Activated CD4-positive, alpha-beta memory T cell treated with anti-CD3 and anti-CD28 coated beads, Interleukin-2, amount 10 ng/mL, durations not matched to agents 7 days and 5 days (primary cell): Measurements from ENCODE around the gene FNDC3A. TPM values are rescaled to one million over a fixed set of nuclear protein-coding genes. Genes with fewer than 3 reads are reported as not detected.
A peak's percentile ranks its signal among the peaks of the same experiment; 100 is the strongest.

Source experiments
- CTCF ChIA-PET: fragments of 350-600 bp; sonication (Branson Sonifier 250); formaldehyde crosslinking; loops from one replicate; lab custom pipeline; 2021; ENCODE audit warnings: antibody characterized with exemption, inconsistent platforms; lab: Charles Lee
- POLR2A ChIA-PET: fragments of 350-600 bp; sonication (Branson Sonifier 250); formaldehyde crosslinking; loops from one replicate; lab custom pipeline; 2021; ENCODE audit warnings: antibody characterized with exemption; lab: Charles Lee
- DNase-seq: peaks from one replicate; pipeline ENCODE4 v3.0.0-alpha.2; 2020
- H3K27ac Mint-ChIP-seq: one replicate; pipeline ENCODE4 v1.8.0; 2021; ENCODE audit warnings: mild to moderate bottlenecking, mixed read lengths
- H3K27me3 Mint-ChIP-seq: one replicate; pipeline ENCODE4 v1.8.0; 2021; ENCODE audit warnings: mixed read lengths
- H3K36me3 Mint-ChIP-seq: one replicate; pipeline ENCODE4 v1.8.0; 2021; ENCODE audit warnings: low read depth, mixed read lengths
- H3K4me1 Mint-ChIP-seq: one replicate; pipeline ENCODE4 v1.8.0; 2021; ENCODE audit warnings: mixed read lengths
- H3K4me3 Mint-ChIP-seq: one replicate; pipeline ENCODE4 v1.8.0; 2021; ENCODE audit warnings: mild to moderate bottlenecking, mixed read lengths
- H3K9me3 Mint-ChIP-seq: one replicate; pipeline ENCODE4 v1.8.0; 2021; ENCODE audit warnings: mixed read lengths
- total RNA-seq, 2 experiments: library from RNA; stranded (reverse); gene quantifications; one replicate each; pipeline ENCODE4 v1.2.3, GENCODE V29; 2021

The FNDC3A gene
- total RNA-seq, 2 experiments from 2014 or later, result 27.0 to 27.8 TPM

DNA sequence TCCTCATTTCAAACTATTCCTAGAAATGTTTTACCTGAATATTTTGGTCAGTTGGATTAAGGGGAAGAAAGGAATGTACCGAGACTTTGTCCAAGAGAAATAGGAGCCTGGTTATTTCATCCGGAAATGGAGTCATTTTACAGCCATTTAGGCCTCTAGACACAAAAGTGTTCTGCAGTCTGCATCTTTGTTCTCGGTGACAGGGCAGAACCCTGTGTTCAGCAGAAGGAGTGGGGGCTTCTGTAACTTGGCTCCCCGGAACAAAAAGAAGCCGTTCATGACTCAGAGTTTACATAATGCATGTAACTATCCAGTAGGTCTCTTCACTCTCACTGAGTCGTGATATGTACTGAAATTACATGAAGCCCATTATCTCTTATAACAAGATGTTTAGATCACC is 21.6 kb upstream of the FNDC3A start:
- H3K27ac Mint-ChIP-seq, result no peak overlapping the region
- H3K4me3 Mint-ChIP-seq, result no peak overlapping the region
- H3K9me3 Mint-ChIP-seq, result no peaks in the 10 kb centered on the region
- DNase-seq, result no peak
- no peaks in the 10 kb centered on the region for H3K36me3 Mint-ChIP-seq
- H3K27me3 Mint-ChIP-seq, result peaks cover 7% of the 10 kb centered on the region
- POLR2A ChIA-PET, result no interaction called here
- no peaks in the 10 kb centered on the region for H3K4me1 Mint-ChIP-seq
- CTCF ChIA-PET, result no interaction called here

- ChIA-PET POLR2A (no interaction called here), CTCF (no interaction called here)
- no peak for DNase-seq
- Mint-ChIP-seq H3K27me3 (peaks cover 6% of the 10 kb centered on the region), H3K27ac (no peak overlapping the region), H3K36me3 (no peaks in the 10 kb centered on the region), H3K4me3 (no peak overlapping the region), H3K4me1 (no peaks in the 10 kb centered on the region), H3K9me3 (no peaks in the 10 kb centered on the region)
These were observed 20.2 kb upstream of the FNDC3A start for GRCh38 chr13:48955536-48955935.

- Mint-ChIP-seq H3K36me3 (peaks cover 5% of the 10 kb centered on the region), H3K4me3 (no peak overlapping the region), H3K4me1 (peaks cover 1% of the 10 kb centered on the region), H3K27me3 (no peaks in the 10 kb centered on the region), H3K27ac (no peak overlapping the region), H3K9me3 (peaks cover 5% of the 10 kb centered on the region)
- ChIA-PET POLR2A (no interaction called here), CTCF (no interaction called here)
- no peak for DNase-seq
These were observed 14.3 kb upstream of the FNDC3A start for GRCh38 chr13:48961379-48961778.

DNA sequence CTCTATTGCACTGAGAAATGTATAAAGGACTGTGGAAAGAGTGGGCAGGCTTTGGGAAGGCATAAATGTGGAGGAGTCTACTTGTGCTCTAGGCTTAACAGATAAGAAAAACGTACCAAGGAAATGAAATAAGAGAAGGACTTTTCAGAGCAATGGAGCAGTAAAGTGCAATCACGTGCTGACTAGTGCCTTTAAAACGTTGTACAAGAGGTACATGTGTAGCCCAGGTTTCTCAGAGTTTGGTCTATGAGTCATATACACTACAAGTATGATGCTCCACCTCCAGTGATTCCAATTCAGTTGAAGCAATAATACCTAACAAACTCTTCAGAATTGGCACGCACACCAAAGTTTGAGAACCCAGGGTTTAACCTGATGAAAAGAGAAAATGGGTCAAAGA is 13.4 kb upstream of the FNDC3A start:
- peaks cover 8% of the 10 kb centered on the region for H3K36me3 Mint-ChIP-seq
- CTCF ChIA-PET, result no interaction called here
- DNase-seq, result no peak

DNA sequence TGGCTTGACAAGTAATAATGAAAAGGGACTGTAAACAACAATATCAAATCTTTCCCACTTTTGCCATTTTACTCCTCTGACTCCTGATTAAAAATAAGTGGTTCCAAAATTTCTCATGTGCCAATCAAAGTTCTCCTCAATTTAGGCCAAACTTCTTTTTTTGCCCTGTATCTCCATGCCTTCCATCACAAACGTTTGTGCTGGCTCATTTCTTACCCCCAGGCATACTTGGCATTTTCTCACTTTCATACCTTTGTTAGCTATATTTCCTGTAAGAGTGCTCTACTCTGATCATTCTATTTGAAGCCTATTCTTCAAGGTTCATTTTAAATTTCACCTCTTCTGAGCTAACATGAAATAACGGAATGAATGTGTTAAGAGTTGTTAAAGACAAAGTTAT is 10.0 kb upstream of the FNDC3A start:
- DNase-seq, result no peak
- peaks cover 11% of the 10 kb centered on the region for H3K36me3 Mint-ChIP-seq
- no peaks in the 10 kb centered on the region for H3K27me3 Mint-ChIP-seq
- POLR2A ChIA-PET, result no interaction called here
- no peak overlapping the region for H3K4me3 Mint-ChIP-seq
- H3K27ac Mint-ChIP-seq, result no peak overlapping the region
- H3K9me3 Mint-ChIP-seq, result peaks cover 22% of the 10 kb centered on the region
- H3K4me1 Mint-ChIP-seq, result peaks cover 1% of the 10 kb centered on the region
- CTCF ChIA-PET, result no interaction called here

More for the DNA sequence above, 13.4 kb upstream of the FNDC3A start:
- peaks cover 1% of the 10 kb centered on the region for H3K4me1 Mint-ChIP-seq
- no peaks in the 10 kb centered on the region for H3K27me3 Mint-ChIP-seq
- H3K4me3 Mint-ChIP-seq, result no peak overlapping the region
- H3K27ac Mint-ChIP-seq, result no peak overlapping the region
- POLR2A ChIA-PET, result no interaction called here
- peaks cover 10% of the 10 kb centered on the region for H3K9me3 Mint-ChIP-seq

- Mint-ChIP-seq H3K36me3 (peaks cover 45% of the 10 kb centered on the region), H3K27me3 (no peaks in the 10 kb centered on the region), H3K27ac (no peak overlapping the region), H3K4me3 (no peak overlapping the region), H3K9me3 (peaks cover 58% of the 10 kb centered on the region), H3K4me1 (peaks cover 4% of the 10 kb centered on the region)
- CTCF ChIA-PET, result no interaction called here
- no peak for DNase-seq
- POLR2A ChIA-PET, result no interaction called here
These were observed 6.0 kb upstream of the FNDC3A start for GRCh38 chr13:48969685-48970084.

GRCh38 chr13:48973845-48974431 is 1.8 kb upstream of the FNDC3A start:
- Mint-ChIP-seq H3K27ac (peak overlapping the region; percentile 88), H3K4me3 (peak overlapping the region; percentile 73), H3K27me3 (no peaks in the 10 kb centered on the region), H3K4me1 (peaks cover 27% of the 10 kb centered on the region), H3K36me3 (peaks cover 53% of the 10 kb centered on the region), H3K9me3 (peaks cover 42% of the 10 kb centered on the region)
- POLR2A ChIA-PET, result interaction anchor here (0.8 to 2.7 kb wide), 2 partner anchors 243 to 274 kb away, joined by 4 to 13 read pairs; partner anchors contain the start of gene CDADC1
- DNase-seq, result no peak
- CTCF ChIA-PET, result no interaction called here

GRCh38 chr13:48975101-48975855 is 434 bp upstream of the FNDC3A start:
- no peaks in the 10 kb centered on the region for H3K27me3 Mint-ChIP-seq
- H3K27ac Mint-ChIP-seq, result peak overlapping the region; percentile 88
- POLR2A ChIA-PET, result interaction anchor here (0.7 to 2.8 kb wide), 36 partner anchors 11 to 938 kb away, joined by 3 to 31 read pairs (median 4); partner anchors contain the start of genes CAB39L, CDADC1, NUDT15 and PHF11
- peaks cover 59% of the 10 kb centered on the region for H3K36me3 Mint-ChIP-seq
- peak overlapping the region; percentile 73 for H3K4me3 Mint-ChIP-seq
- peaks cover 38% of the 10 kb centered on the region for H3K9me3 Mint-ChIP-seq
- H3K4me1 Mint-ChIP-seq, result peaks cover 37% of the 10 kb centered on the region
- CTCF ChIA-PET, result interaction anchor here (1.4 to 2.7 kb wide), 3 partner anchors 91 to 205 kb away, joined by 3 to 11 read pairs (median 4); no protein-coding TSS in a partner anchor
- DNase-seq, result peak; percentile 47

GRCh38 chr13:48976576-48977285 is 1.0 kb downstream of the FNDC3A start:
- H3K4me1 Mint-ChIP-seq, result peaks cover 43% of the 10 kb centered on the region
- DNase-seq, result no peak
- CTCF ChIA-PET, result interaction anchor here (1.6 to 2.7 kb wide), 2 partner anchors 133 to 206 kb away, joined by 4 to 11 read pairs; no protein-coding TSS in a partner anchor
- H3K4me3 Mint-ChIP-seq, result peak overlapping the region; percentile 94
- no peaks in the 10 kb centered on the region for H3K27me3 Mint-ChIP-seq
- peaks cover 49% of the 10 kb centered on the region for H3K36me3 Mint-ChIP-seq
- peak overlapping the region; percentile 100 for H3K27ac Mint-ChIP-seq
- POLR2A ChIA-PET, result interaction anchor here (0.7 to 2.8 kb wide), 30 partner anchors 9 to 940 kb away, joined by 3 to 31 read pairs (median 4); partner anchors contain the start of genes CAB39L, CDADC1, KPNA3 and NUDT15
- H3K9me3 Mint-ChIP-seq, result peaks cover 30% of the 10 kb centered on the region

DNA sequence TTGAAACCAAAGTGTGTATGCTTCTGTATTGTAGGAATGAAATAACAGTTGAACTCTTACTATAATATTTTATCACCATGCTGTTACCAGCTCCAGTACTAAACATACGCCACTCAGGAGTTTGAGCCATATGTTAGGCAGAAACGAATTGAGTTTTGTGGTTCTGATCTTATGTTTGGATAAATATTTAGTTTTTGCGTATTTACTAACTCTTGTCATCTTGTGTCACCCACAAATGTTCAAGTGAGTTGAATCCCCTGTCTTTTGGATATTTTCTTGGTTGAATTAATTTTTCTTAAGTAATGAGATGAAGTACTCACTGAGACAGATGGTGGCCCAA is 1.5 kb downstream of the FNDC3A start:
- ChIA-PET POLR2A (interaction anchor here (0.8 to 2.8 kb wide), 7 partner anchors 20 to 518 kb away, joined by 3 to 31 read pairs (median 6); partner anchors contain the start of genes CAB39L, PHF11 and SETDB2), CTCF (interaction anchor here (2.7 kb wide), 1 partner anchor 133 kb away, joined by 11 read pairs; no protein-coding TSS in a partner anchor)
- Mint-ChIP-seq H3K36me3 (peaks cover 47% of the 10 kb centered on the region), H3K4me3 (peak overlapping the region; percentile 94), H3K9me3 (peaks cover 25% of the 10 kb centered on the region), H3K4me1 (peaks cover 43% of the 10 kb centered on the region), H3K27ac (peak overlapping the region; percentile 100), H3K27me3 (no peaks in the 10 kb centered on the region)
- DNase-seq, result no peak

- ChIA-PET POLR2A (interaction anchor here (0.6 to 1.2 kb wide), 3 partner anchors 19 to 231 kb away, joined by 3 read pairs; no protein-coding TSS in a partner anchor), CTCF (no interaction called here)
These were observed 2.3 kb downstream of the FNDC3A start for GRCh38 chr13:48977973-48978372.

DNA sequence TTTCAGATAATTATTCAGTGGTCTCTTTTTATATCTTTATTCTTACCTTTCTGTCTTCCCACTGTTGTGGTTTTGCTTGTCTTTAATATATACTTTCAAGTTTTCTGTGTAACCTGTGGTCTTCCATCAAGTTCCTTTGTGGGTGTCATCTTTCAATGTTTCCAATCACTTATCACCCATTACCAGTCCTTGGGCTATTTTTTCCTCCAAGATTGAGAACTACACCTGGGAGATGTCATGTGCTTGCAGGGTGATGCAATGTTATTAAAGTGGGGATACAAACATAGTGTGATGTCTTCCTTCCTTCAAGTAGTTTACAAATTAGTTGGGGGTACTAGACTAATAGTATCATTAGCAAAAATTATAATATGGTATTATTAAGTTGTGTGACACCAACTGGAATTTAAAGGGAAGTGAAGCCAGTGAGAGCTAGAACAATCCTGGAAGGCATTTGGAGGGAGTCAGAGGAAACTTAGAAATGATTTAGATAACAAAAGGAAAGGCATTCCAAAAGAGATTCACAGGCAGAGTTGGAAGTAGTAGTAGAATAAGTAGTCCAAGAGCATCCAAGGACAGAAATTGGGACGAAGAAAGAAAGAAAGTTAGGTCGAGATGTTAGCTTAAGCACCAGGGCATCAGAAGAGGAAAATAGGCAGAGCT is 3.4 kb downstream of the FNDC3A start:
- no peak for DNase-seq
- Mint-ChIP-seq H3K9me3 (peaks cover 10% of the 10 kb centered on the region), H3K27me3 (no peaks in the 10 kb centered on the region), H3K27ac (no peak overlapping the region), H3K4me3 (peak overlapping the region; percentile 32), H3K4me1 (peaks cover 43% of the 10 kb centered on the region), H3K36me3 (peaks cover 34% of the 10 kb centered on the region)
- POLR2A ChIA-PET, result no interaction called here
- CTCF ChIA-PET, result interaction anchor here (0.7 kb wide), 1 partner anchor 52 kb away, joined by 3 read pairs; no protein-coding TSS in a partner anchor

More at GRCh38 chr13:48977973-48978372, 2.3 kb downstream of the FNDC3A start:
- Mint-ChIP-seq H3K27ac (no peak overlapping the region), H3K27me3 (no peaks in the 10 kb centered on the region), H3K9me3 (peaks cover 19% of the 10 kb centered on the region), H3K36me3 (peaks cover 44% of the 10 kb centered on the region), H3K4me1 (peaks cover 43% of the 10 kb centered on the region), H3K4me3 (peak overlapping the region; percentile 57)
- DNase-seq, result no peak
